Tibial nerve (tissue), 3 donors: ENCODE results near the gene INPP4A.

Source experiments
- CTCF ChIP-seq, 5 experiments: fragments of 200-600 bp in 3 of 5; fragments of 450-650 bp in 2 of 5; sonication (generic) in 3 of 5; IDR thresholded peaks; one replicate each; pipeline ENCODE4 v1.5.1; 2016 to 2019; ENCODE audit warnings: antibody characterized with exemption in 5 of 5, mild to moderate bottlenecking in 3 of 5, moderate library complexity in 2 of 5
- POLR2A ChIP-seq, 2 donors: fragments of 450-650 bp; IDR thresholded peaks; one replicate each; pipeline ENCODE4 v1.6.1; 2017; ENCODE audit warnings: antibody characterized with exemption in 2 of 2, mild to moderate bottlenecking in 2 of 2, moderate library complexity in 2 of 2

GRCh38 chr2:98454500-98455235 lies 10.0 kb downstream of the INPP4A start:
- TF ChIP-seq POLR2A (IDR thresholded peaks at IDR 0.05) (no peak), CTCF (IDR thresholded peaks at IDR 0.05) (no peak)
